Measurements from ENCODE around the gene ZNF407.

GRCh38 chr18:74996055-74996454 lies 398.4 kb downstream of the ZNF407 start:
- no peak for TF ChIP-seq TARDBP (IDR thresholded peaks at IDR 0.05)
- no peak for TF ChIP-seq SP1 (IDR thresholded peaks at IDR 0.05)
- TF ChIP-seq CTBP1 (IDR thresholded peaks at IDR 0.05; ENCODE audit: borderline replicate concordance) = no peak
- no peak for TF ChIP-seq BHLHE40 (IDR thresholded peaks at IDR 0.05; ENCODE audit: borderline replicate concordance)
- TF ChIP-seq ARNT (IDR thresholded peaks at IDR 0.05) = no peak
- TF ChIP-seq L3MBTL2 (conservative IDR thresholded peaks at IDR 0.05) = no peak
- TF ChIP-seq ELF4 (IDR thresholded peaks at IDR 0.05) = no peak
- TF ChIP-seq PKNOX1 (IDR thresholded peaks at IDR 0.05) = no peak
- no peak for TF ChIP-seq FOXM1 (IDR thresholded peaks at IDR 0.05; ENCODE audit: borderline replicate concordance)
- TF ChIP-seq NFRKB (IDR thresholded peaks at IDR 0.05) = no peak
- TF ChIP-seq FOXK2 (IDR thresholded peaks at IDR 0.05) = no peak
- TF ChIP-seq HDGF (IDR thresholded peaks at IDR 0.05; ENCODE audit: borderline replicate concordance) = no peak
- no peak for TF ChIP-seq SUZ12 (IDR thresholded peaks at IDR 0.05)
